ENCODE results near the gene TNFRSF14. TPM values are rescaled to one million over a fixed set of nuclear protein-coding genes. Genes with fewer than 3 reads are reported as not detected.
"Not testable (repeated sequence)": the region's sequence is repeated elsewhere in the genome, so short reads cannot be mapped to it uniquely, and the experiment has no call there.

Gene TNFRSF14
- total RNA-seq, 1 donor from 2014 or later = 152 TPM

GRCh38 chr1:2552189-2552588 lies 4.0 kb upstream of the TNFRSF14 start:
- Histone ChIP-seq H3K4me1 (peaks cover 44% of the 10 kb centered on the region), H3K36me3 (no peaks in the 10 kb centered on the region), H3K9me3 (no peaks in the 10 kb centered on the region), H3K4me3 (no peak overlapping the region), H3K27ac (no peak overlapping the region), H3K27me3 (ENCODE audit: low read depth) (no peaks in the 10 kb centered on the region)
- DNase-seq = no peak
- intact Hi-C loops (cut with DNase I) = no loop called here
- no peak for ATAC-seq
- no peak for TF ChIP-seq CTCF (IDR thresholded peaks at IDR 0.05)

GRCh38 chr1:2553076-2553475 lies 3.1 kb upstream of the TNFRSF14 start:
- H3K27ac ChIP-seq; H3K9me3 ChIP-seq; H3K36me3 ChIP-seq; H3K27me3 ChIP-seq (ENCODE audit: low read depth); intact Hi-C loops (cut with DNase I); DNase-seq; H3K4me3 ChIP-seq; ATAC-seq: not testable (repeated sequence)
- peaks cover 44% of the 10 kb centered on the region for H3K4me1 ChIP-seq

GRCh38 chr1:2553871-2554620 lies 2.1 kb upstream of the TNFRSF14 start:
- H3K27me3 ChIP-seq (ENCODE audit: low read depth) = no peaks in the 10 kb centered on the region
- peaks cover 45% of the 10 kb centered on the region for H3K4me1 ChIP-seq
- DNase-seq (no peak), ATAC-seq (no peak)
- H3K4me3 ChIP-seq = no peak overlapping the region
- H3K27ac ChIP-seq = no peak overlapping the region
- TF ChIP-seq CTCF (IDR thresholded peaks at IDR 0.05) = no peak
- H3K9me3 ChIP-seq = no peaks in the 10 kb centered on the region
- peaks cover 17% of the 10 kb centered on the region for H3K36me3 ChIP-seq
- intact Hi-C loops (cut with DNase I) = no loop called here

- H3K4me1 ChIP-seq = peaks cover 41% of the 10 kb centered on the region
- H3K27ac ChIP-seq = peak overlapping the region; percentile 96
- H3K9me3 ChIP-seq = no peaks in the 10 kb centered on the region
- intact Hi-C loops (cut with DNase I) = no loop called here
- H3K36me3 ChIP-seq = peaks cover 25% of the 10 kb centered on the region
- ATAC-seq = no peak
- no peak for DNase-seq
- peak overlapping the region; percentile 95 for H3K4me3 ChIP-seq
- H3K27me3 ChIP-seq (ENCODE audit: low read depth) = no peaks in the 10 kb centered on the region
- peak; percentile 54 for TF ChIP-seq CTCF (IDR thresholded peaks at IDR 0.05)
Measured at GRCh38 chr1:2554621-2555387, 1.4 kb upstream of the TNFRSF14 start.

GRCh38 chr1:2555634-2556276 lies 416 bp upstream of the TNFRSF14 start:
- H3K4me1 ChIP-seq = peaks cover 41% of the 10 kb centered on the region
- no peaks in the 10 kb centered on the region for H3K9me3 ChIP-seq
- H3K27me3 ChIP-seq (ENCODE audit: low read depth) = no peaks in the 10 kb centered on the region
- intact Hi-C loops (cut with DNase I) = no loop called here
- DNase-seq (peak; percentile 93), ATAC-seq (peak; percentile 72 to 79)
- H3K36me3 ChIP-seq = peaks cover 34% of the 10 kb centered on the region
- H3K27ac ChIP-seq = peak overlapping the region; percentile 96
- peak overlapping the region; percentile 95 for H3K4me3 ChIP-seq
- TF ChIP-seq CTCF (IDR thresholded peaks at IDR 0.05) = no peak

All from lower lobe of right lung (tissue), 2 donors.